ENCODE measurements around the gene TMEM163.

TMEM163 gene

DNA sequence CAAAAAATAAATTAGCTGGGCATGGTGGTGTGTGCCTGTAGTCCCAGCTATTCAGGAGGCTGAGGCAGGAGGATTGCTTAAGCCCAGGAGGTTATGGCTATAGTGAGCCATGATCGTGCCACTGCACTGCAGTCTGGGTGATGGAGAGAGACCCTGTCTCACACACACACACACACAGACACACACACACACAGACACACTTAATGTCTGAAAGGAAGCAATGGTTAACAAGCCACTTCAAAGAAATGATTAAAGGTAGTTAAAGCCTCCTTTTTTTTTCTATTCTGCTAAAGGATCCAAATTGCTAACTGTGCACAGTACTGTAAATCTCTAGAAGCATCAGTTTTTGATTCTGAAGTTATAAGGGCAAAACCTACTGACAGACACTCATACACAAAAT is 211.1 kb downstream of the TMEM163 start:
- no peak for TF ChIP-seq TCF12 (IDR thresholded peaks at IDR 0.05; ENCODE audit: low read depth)

GRCh38 chr2:134505446-134505845 is 213.4 kb downstream of the TMEM163 start:
- TF ChIP-seq, protein P1, sequence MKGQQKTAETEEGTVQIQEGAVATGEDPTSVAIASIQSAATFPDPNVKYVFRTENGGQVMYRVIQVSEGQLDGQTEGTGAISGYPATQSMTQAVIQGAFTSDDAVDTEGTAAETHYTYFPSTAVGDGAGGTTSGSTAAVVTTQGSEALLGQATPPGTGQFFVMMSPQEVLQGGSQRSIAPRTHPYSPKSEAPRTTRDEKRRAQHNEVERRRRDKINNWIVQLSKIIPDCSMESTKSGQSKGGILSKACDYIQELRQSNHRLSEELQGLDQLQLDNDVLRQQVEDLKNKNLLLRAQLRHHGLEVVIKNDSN (IDR thresholded peaks at IDR 0.05): no peak
- TF ChIP-seq YY1 (IDR thresholded peaks at IDR 0.05; ENCODE audit: low read depth): no peak
- no peak for TF ChIP-seq NFIC (IDR thresholded peaks at IDR 0.05)
- no peak for TF ChIP-seq RAD21 (IDR thresholded peaks at IDR 0.05; ENCODE audit: low read depth)
- no peak for TF ChIP-seq EGR1 (IDR thresholded peaks at IDR 0.05)
- no peak for TF ChIP-seq TCF12 (IDR thresholded peaks at IDR 0.05; ENCODE audit: low read depth)
- no peak for TF ChIP-seq FOXM1 (IDR thresholded peaks at IDR 0.05; ENCODE audit: borderline replicate concordance, low read depth)
- TF ChIP-seq MAX (IDR thresholded peaks at IDR 0.05): no peak
- TF ChIP-seq TAF1 (IDR thresholded peaks at IDR 0.05; ENCODE audit: low read depth): no peak
- TF ChIP-seq CREB1 (IDR thresholded peaks at IDR 0.05; ENCODE audit: low read depth): no peak
- TF ChIP-seq TEAD4 (IDR thresholded peaks at IDR 0.05): no peak
- TF ChIP-seq REST (IDR thresholded peaks at IDR 0.05; ENCODE audit: low read depth): no peak
- TF ChIP-seq CEBPB (IDR thresholded peaks at IDR 0.05): no peak
- no peak for TF ChIP-seq ZBTB7A (IDR thresholded peaks at IDR 0.05; ENCODE audit: low read depth)
- no peak for TF ChIP-seq EP300 (IDR thresholded peaks at IDR 0.05; ENCODE audit: borderline replicate concordance)

- no peak for TF ChIP-seq CREB1 (IDR thresholded peaks at IDR 0.05; ENCODE audit: low read depth)
- no peak for TF ChIP-seq EGR1 (IDR thresholded peaks at IDR 0.05)
- no peak for TF ChIP-seq FOXM1 (IDR thresholded peaks at IDR 0.05; ENCODE audit: borderline replicate concordance, low read depth)
- TF ChIP-seq RAD21 (IDR thresholded peaks at IDR 0.05; ENCODE audit: low read depth): no peak
- TF ChIP-seq TCF12 (IDR thresholded peaks at IDR 0.05; ENCODE audit: low read depth): no peak
- no peak for TF ChIP-seq REST (IDR thresholded peaks at IDR 0.05; ENCODE audit: low read depth)
- TF ChIP-seq, protein P1 (IDR thresholded peaks at IDR 0.05): no peak
- TF ChIP-seq YY1 (IDR thresholded peaks at IDR 0.05; ENCODE audit: low read depth): no peak
- no peak for TF ChIP-seq ZBTB7A (IDR thresholded peaks at IDR 0.05; ENCODE audit: low read depth)
- no peak for TF ChIP-seq NFIC (IDR thresholded peaks at IDR 0.05)
- TF ChIP-seq MAX (IDR thresholded peaks at IDR 0.05): no peak
- TF ChIP-seq EP300 (IDR thresholded peaks at IDR 0.05; ENCODE audit: borderline replicate concordance): no peak
- no peak for TF ChIP-seq TEAD4 (IDR thresholded peaks at IDR 0.05)
- TF ChIP-seq TAF1 (IDR thresholded peaks at IDR 0.05; ENCODE audit: low read depth): no peak
- TF ChIP-seq CEBPB (IDR thresholded peaks at IDR 0.05): no peak
Measured at GRCh38 chr2:134504586-134505336, 214.0 kb downstream of the TMEM163 start.

GRCh38 chr2:134502104-134502503 is 216.7 kb downstream of the TMEM163 start:
- TF ChIP-seq CREB1 (IDR thresholded peaks at IDR 0.05; ENCODE audit: low read depth): no peak
- TF ChIP-seq TEAD4 (IDR thresholded peaks at IDR 0.05): no peak

DNA sequence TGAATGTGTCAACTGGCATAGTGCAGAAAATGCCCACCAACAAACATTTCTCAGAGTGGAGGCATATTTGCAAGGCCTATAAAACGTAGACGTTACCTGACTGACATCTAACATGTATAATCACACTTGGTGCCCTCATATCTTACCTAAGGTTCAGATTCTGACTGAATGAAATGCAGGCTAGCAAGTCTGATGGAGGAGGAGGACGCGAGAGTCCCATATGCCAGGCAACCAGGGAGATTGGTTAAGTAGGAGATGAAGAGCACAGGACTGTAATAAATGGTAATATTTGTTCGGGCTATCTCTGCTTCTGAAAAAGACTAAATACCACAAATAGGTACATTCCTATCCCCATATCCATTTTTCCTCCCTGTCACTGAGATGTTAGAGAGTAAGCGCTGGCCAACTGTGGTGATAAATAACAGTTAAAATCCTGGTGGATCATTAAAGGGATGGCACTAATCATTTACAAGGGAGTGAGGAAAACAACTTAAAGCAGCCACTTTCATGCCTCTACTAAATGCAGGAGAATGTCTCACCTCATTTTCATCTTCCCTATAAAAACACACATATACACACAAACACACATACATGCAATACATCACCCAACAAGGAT is 217.2 kb downstream of the TMEM163 start:
- no peak for TF ChIP-seq RAD21 (IDR thresholded peaks at IDR 0.05; ENCODE audit: low read depth)

GRCh38 chr2:134500211-134500935 is 218.4 kb downstream of the TMEM163 start:
- TF ChIP-seq CEBPB (IDR thresholded peaks at IDR 0.05) (no peak), TEAD4 (IDR thresholded peaks at IDR 0.05) (no peak), FOXM1 (IDR thresholded peaks at IDR 0.05; ENCODE audit: borderline replicate concordance, low read depth) (no peak), TAF1 (IDR thresholded peaks at IDR 0.05; ENCODE audit: low read depth) (no peak), MAX (IDR thresholded peaks at IDR 0.05) (no peak), TCF12 (IDR thresholded peaks at IDR 0.05; ENCODE audit: low read depth) (no peak), NFIC (IDR thresholded peaks at IDR 0.05) (no peak), RAD21 (IDR thresholded peaks at IDR 0.05; ENCODE audit: low read depth) (no peak)
- TF ChIP-seq, protein P1 (IDR thresholded peaks at IDR 0.05): no peak
